Measurements from ENCODE around the gene ISX. TPM values are rescaled to one million over a fixed set of nuclear protein-coding genes. Genes with fewer than 3 reads are reported as not detected.

ISX gene
- total and polyA plus RNA-seq, 10 of the 15 experiments (the other 5 are each of a cell fraction or from before 2014, with no cell fraction given): 0.05 to 0.66 (median 0.25) TPM

GRCh38 chr22:35116269-35116668 lies 50.3 kb downstream of the ISX start:
- DNase-seq (ENCODE audit: low read depth, low spot score) (no peak), FAIRE-seq (no peak), ATAC-seq (no peak)
- WGBS (ENCODE audit: insufficient coverage, insufficient replicate concordance, low lambda C conversion rate, missing lambda C conversion rate): 63% methylated on average over 7 of the region's 7 CpGs
- BruUV-seq (replicated peaks): no TSS peak
- no peak overlapping the region for H3K27ac ChIP-seq (ENCODE audit: control insufficient read depth, insufficient read depth)
- in situ Hi-C loops (cut with MboI) (no loop called here), intact Hi-C loops (cut with micrococcal nuclease; ENCODE audit: unreplicated experiment) (no loop called here)
- TF ChIP-seq EED (IDR thresholded peaks at IDR 0.05; ENCODE audit: low read depth) (no peak), PBX3 (IDR thresholded peaks at IDR 0.05; ENCODE audit: insufficient replicate concordance, low read depth, low read length) (no peak), SMAD5 (IDR thresholded peaks at IDR 0.05; ENCODE audit: low read depth) (no peak), LARP7 (IDR thresholded peaks at IDR 0.05) (no peak), SRF (IDR thresholded peaks at IDR 0.05; ENCODE audit: low read depth in 2 of 2, low read length in 2 of 2) (no peak), HDAC2 (IDR thresholded peaks at IDR 0.05) (no peak), ZNF274 (IDR thresholded peaks at IDR 0.05; ENCODE audit: insufficient read depth, insufficient read length) (no peak), ZNF207 (IDR thresholded peaks at IDR 0.05; ENCODE audit: borderline replicate concordance) (no peak), MEF2A (IDR thresholded peaks at IDR 0.05; ENCODE audit: insufficient read depth, low read depth, low read length) (no peak), GATAD2B (conservative IDR thresholded peaks at IDR 0.05; ENCODE audit: low read depth) (no peak), POU2F2 (IDR thresholded peaks at IDR 0.05; ENCODE audit: borderline replicate concordance, low read depth, low read length) (no peak), SREBF1 (IDR thresholded peaks at IDR 0.05; ENCODE audit: low read length) (no peak), NR2C1 (IDR thresholded peaks at IDR 0.05) (no peak), EGR1 (IDR thresholded peaks at IDR 0.05; ENCODE audit: borderline replicate concordance in 1 of 2, low read depth in 2 of 2, low read length in 2 of 2) (no peak), EZH2 (IDR thresholded peaks at IDR 0.05; ENCODE audit: borderline replicate concordance, control insufficient read depth, low read depth, low read length) (no peak), ZZZ3 (IDR thresholded peaks at IDR 0.05; ENCODE audit: control insufficient read depth, insufficient read length, low read depth) (no peak)
- H3K27me3 ChIP-seq (replicated peaks in 1 of 2; ENCODE audit: control insufficient read depth in 2 of 2, insufficient read depth in 2 of 2, low read length in 1 of 2): no peaks in the 10 kb centered on the region
- CTCF ChIA-PET: no interaction called here
- H3K36me3 ChIP-seq (ENCODE audit: control insufficient read depth in 2 of 2, insufficient read depth in 2 of 2, low read length in 1 of 2): no peaks in the 10 kb centered on the region
- SMC1A ChIA-PET (ENCODE audit: uncharacterized antibody, unreplicated experiment): no interaction called here
- H3K4me1 ChIP-seq (ENCODE audit: control insufficient read depth, insufficient read depth, low read length): peaks cover 9% of the 10 kb centered on the region
- H4K20me1 ChIP-seq (ENCODE audit: control insufficient read depth, insufficient read depth): no peaks in the 10 kb centered on the region
- H3K9ac ChIP-seq (ENCODE audit: control insufficient read depth, insufficient read depth, low read length): no peak overlapping the region
- POLR2A ChIA-PET: no interaction called here
- no peak overlapping the region for H3K4me2 ChIP-seq (ENCODE audit: control insufficient read depth, insufficient read depth)
- RAD21 ChIA-PET (ENCODE audit: unreplicated experiment): no interaction called here
- H3K9me3 ChIP-seq (replicated peaks; ENCODE audit: control insufficient read depth, insufficient read depth, low read length): no peaks in the 10 kb centered on the region
- no peaks in the 10 kb centered on the region for H3K79me2 ChIP-seq (ENCODE audit: control insufficient read depth, insufficient read depth, low read length)
- H3K4me3 ChIP-seq: no peak overlapping the region
- H2AFZ ChIP-seq (ENCODE audit: control insufficient read depth, low read depth, low read length): no peak overlapping the region

Measured in GM12878 (cell line).